NCI-H2171 (cell line): ENCODE data around the gene WFDC8.
"Not testable (repeated sequence)": the region's sequence is repeated elsewhere in the genome, so short reads cannot be mapped to it uniquely, and the experiment has no call there.

Experiments used
- DNase-seq: peaks from one replicate; lab custom pipeline; 2025; lab: John Stamatoyannopoulos, UW

WFDC8 gene

DNA sequence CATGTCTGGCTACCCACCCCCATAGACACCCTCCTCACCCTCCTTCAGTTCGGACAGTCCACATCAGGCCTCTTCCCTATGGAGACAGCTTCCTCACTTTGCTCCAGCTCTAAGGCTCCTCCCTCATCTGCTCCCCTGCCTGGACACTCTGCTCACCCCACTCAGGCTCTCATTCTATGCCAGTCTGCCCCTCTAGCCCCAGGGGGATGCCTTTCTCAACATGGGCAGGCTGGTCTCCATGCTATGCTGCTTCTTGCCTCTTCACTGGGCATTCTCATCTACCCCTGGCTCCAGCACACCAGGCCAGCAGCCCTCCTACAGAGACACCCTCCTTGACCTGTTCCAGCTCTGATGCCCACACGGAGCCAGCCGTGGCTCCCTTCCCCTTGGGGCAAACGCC lies at the start of gene WFDC8:
Gene WFDC8, minus strand, starts transcription at position 101 of the 400 bp plus-strand sequence. Its CDS starts 37 bp downstream, at position 64.
- no peak for DNase-seq

GRCh38 chr20:45626540-45626939 lies 47.5 kb upstream of the WFDC8 start:
- DNase-seq = no peak

GRCh38 chr20:45621593-45621992 lies 42.5 kb upstream of the WFDC8 start:
- no peak for DNase-seq

- no peak for DNase-seq
These were observed 38.5 kb upstream of the WFDC8 start for GRCh38 chr20:45617591-45617990.

DNA sequence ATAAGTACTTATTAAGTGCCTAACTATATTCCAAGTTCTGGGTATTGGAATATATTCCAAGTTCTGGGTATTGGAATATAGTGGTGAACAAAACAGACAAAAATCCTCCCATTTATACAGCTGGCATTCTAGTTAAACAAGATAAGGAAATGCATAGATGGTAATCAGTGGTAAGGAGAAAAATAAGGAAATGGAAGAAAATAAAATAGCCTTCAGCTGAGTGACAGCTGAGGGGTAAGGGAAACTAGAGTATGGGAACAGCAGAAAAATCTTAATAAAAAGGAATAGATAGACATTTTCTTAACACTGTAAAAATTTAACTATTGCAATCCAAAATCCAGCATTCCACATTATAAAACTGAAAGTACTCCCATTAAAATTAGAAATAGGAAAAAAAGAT lies 33.2 kb upstream of the WFDC8 start:
- no peak for DNase-seq

DNA sequence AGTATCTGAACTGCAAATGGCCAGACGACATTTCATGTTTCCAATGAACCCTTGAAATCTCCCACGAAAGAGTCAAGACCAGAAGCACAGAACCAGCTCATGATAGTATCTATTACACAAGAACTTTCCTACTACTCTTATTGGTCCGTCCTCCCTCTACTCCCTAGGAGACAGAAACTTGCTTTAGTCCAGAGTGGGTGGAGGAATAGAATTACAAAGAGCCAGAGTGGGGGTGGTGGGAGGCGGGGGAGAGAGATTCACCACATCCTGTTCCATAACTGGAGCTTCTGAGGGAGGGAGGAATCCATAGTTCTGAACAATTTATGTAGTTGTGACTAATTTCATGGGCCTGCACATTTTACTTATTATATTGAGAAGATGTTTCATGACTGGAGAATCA lies 32.0 kb upstream of the WFDC8 start:
- no peak for DNase-seq

GRCh38 chr20:45607810-45608209 lies 28.7 kb upstream of the WFDC8 start:
- DNase-seq = no peak

- no peak for DNase-seq
These were observed 16.2 kb upstream of the WFDC8 start for GRCh38 chr20:45595235-45595634.

- DNase-seq = no peak
These were observed 14.4 kb upstream of the WFDC8 start for GRCh38 chr20:45593498-45593897.

GRCh38 chr20:45592574-45593189 lies 13.6 kb upstream of the WFDC8 start:
- DNase-seq = peak; percentile 28

DNA sequence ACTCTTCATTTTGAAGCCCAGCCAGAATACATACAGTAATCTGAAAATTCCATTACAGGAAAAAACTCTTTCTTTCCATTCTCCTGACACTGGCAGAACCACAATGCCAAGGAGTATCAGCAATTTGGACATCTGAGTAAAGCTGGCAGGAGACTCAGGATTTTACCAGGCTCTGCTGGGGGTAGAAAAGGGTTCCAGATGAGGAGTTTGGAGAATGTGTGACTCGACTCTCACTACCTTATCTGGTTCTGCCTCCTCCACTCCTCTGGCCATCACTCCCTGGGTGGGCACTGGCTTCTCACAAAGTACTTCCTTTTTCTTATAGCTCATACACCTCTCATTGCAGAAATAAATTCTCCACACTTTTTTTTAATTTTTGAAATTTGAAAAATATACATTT lies 10.6 kb upstream of the WFDC8 start:
- DNase-seq = no peak

- no peak for DNase-seq
These were observed 9.7 kb upstream of the WFDC8 start for GRCh38 chr20:45588800-45589199.

GRCh38 chr20:45585986-45586385 lies 6.9 kb upstream of the WFDC8 start:
- not testable (repeated sequence) for DNase-seq

DNA sequence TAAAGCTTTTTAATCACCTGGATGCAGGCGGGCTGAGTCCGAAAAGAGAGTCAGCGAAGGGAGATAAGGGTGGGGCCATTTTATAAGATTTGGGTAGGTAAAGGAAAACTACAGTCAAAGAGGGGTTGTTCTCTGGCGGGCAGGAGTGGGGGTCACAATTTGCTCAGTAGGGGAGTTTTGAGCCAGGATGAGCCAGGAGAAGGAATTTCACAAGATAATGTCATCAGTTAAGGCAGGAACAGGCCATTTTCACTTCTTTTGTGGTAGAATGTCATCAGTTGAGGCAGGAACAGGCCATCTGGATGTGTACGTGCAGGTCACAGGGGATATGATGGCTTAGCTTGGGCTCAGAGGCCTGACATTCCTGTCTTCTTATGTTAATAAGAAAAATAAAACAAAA lies 5.2 kb upstream of the WFDC8 start:
- DNase-seq = not testable (repeated sequence)

DNA sequence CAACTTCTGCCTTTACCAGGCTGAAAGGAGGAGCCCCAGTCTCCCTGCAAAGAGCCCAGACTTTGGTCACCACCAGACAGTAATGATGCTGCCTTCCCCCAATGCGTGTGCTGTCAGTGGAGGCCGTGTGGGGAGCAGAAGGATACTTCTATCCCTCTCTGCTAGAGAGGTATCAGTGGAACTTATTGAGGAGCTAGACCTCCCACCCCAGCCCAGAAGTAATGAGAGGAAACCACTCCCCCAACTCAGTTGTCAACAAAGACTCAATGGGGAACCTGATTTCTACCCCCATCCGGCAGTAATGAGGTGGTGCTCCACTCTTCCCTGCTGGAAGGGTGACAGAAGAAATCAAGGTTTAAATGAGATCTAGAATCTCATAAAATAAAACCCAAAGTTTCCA lies 4.4 kb upstream of the WFDC8 start:
- DNase-seq = no peak

DNA sequence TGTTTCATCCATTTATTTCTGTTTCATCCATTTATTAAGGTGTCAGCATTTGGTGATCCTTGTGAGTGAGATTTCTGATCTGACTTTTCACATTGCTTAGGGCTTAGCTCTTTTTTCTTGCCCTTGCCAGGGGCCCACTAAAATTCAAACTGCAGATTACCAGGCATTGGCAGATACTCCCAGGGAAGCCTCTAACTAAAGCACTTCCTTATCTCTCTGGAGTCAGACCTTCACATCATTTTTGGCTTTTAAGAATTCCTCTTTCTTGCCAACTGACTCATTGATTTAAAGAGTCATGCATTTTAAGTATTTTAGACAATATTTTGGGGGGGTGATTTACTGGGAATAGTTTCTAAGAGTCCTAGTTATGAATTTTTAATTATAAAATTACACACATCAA lies 2.6 kb upstream of the WFDC8 start:
- no peak for DNase-seq

DNA sequence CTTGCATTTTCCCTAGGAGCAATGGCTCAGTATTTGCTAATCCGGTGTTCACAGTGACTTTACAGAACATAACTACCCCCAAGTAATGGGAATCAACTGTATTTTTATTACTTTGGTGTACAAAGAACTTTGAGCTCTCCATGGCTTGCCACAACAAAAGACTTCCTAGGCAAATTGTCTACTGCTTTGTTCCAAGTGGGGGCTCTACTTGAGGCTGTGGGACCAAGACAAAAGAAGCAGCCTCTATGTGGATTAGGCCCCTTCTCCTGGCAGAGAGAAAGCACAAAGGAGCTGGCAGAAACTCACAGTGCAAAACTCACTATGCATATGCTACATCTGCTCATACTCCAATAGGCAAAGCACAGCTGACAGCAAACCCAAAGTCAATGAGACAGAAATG lies 853 bp downstream of the WFDC8 start:
- no peak for DNase-seq

- DNase-seq = no peak
These were observed 2.1 kb downstream of the WFDC8 start for GRCh38 chr20:45576995-45577394.

GRCh38 chr20:45575931-45576330 lies 3.2 kb downstream of the WFDC8 start:
- no peak for DNase-seq

DNA sequence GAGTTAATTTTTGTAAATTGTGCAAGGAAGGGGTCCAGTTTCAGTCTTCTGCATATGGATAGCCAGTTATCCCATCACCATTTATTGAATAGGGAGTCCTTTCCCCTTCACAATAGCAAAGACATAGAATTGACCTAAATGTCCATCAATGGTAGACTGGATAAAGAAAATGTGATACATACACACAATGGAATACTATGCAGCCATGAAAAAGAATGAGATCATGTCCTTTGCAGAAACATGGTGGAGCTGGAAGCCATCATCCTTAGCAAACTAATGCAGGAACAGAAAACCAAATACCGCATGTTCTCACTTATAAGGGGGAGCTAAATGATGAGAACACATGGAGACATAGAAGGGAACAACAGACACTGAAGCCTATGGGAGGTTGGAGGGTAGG lies 9.4 kb downstream of the WFDC8 start:
- not testable (repeated sequence) for DNase-seq

DNA sequence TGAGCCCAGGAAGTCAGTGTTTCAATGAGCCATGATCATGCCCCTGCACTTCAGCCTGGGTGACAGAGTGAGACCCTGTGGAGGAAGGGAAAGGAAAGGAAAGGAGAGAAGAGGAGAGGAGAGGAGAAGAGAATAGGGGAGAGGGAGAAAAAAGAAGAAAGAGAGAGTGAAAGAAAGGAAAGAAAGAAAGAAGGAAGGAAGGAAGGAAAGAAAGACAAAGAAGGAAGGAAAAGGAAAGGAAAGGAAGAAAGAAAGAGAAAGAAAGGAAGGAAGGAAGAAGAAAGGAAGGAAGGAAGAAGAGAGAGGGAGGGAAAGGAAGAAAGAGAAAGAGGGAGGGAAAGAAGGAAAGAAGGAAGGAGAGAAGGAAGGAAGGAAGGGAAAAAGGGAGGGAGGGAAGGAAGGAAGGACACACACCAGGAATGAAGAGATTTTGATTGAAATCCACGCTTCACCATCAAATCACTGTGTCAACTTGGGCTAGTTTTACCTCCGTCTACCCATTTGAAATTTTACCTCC lies 14.3 kb downstream of the WFDC8 start:
- no peak for DNase-seq

- no peak for DNase-seq
These were observed 23.9 kb downstream of the WFDC8 start for GRCh38 chr20:45555198-45555597.

DNA sequence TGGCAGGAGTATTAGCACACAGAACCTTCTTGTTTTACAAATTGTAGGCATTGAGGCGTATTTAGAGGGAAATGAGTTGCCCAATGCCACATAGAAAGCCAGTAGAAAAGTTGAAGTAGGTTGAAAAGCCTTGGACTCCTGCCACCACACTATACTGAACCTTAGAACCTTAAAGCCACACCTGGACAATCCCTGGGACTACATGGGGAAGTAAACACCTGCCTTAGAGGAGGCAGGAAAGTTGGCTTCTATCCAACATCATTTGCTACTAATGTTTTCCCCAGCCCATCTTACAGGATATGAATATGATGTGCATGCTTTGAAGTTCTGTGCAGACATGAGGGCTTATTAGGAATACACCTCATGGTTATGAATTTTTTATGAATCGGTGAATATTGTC lies 26.6 kb downstream of the WFDC8 start:
- no peak for DNase-seq

GRCh38 chr20:45550765-45551164 lies 28.3 kb downstream of the WFDC8 start:
- no peak for DNase-seq
